ENCODE data around the gene ZRANB3.

Gene ZRANB3

DNA sequence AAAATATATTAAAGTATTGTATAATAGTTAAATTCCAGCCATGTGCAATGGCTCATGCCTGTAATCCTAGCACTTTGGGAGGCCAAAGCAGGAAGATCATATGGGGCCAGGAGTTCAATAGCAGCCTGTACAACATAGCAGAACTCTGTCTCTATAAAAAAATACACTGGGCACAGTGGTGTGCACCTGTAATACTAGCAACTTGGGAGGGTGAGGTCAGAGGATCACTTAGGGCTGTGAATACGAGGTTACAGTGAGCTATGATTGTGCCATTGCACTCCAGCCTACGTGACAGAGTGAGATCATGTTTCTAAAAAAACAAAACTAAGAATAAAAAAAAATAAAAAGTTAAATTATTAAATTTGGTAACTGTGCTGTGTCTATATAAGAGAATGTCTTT lies 36.1 kb downstream of the ZRANB3 start:
- no peak overlapping the region for H3K4me3 ChIP-seq (ENCODE audit: insufficient read depth, low read depth, low read length, poor library complexity, severe bottlenecking)
- no peaks in the 10 kb centered on the region for H3K4me1 ChIP-seq (ENCODE audit: control insufficient read depth, insufficient read depth, low read length, poor library complexity, severe bottlenecking)
- H3K36me3 ChIP-seq (ENCODE audit: control insufficient read depth, insufficient read depth, low read length), result no peaks in the 10 kb centered on the region
- no peaks in the 10 kb centered on the region for H3K9me3 ChIP-seq (ENCODE audit: control insufficient read depth, low read length)
- DNase-seq, result no peak
- H3K27me3 ChIP-seq (replicated peaks; ENCODE audit: control insufficient read depth, insufficient read depth, low read length, poor library complexity, severe bottlenecking), result no peaks in the 10 kb centered on the region
- no peak overlapping the region for H3K27ac ChIP-seq (ENCODE audit: insufficient read depth, low read length, poor library complexity, severe bottlenecking)

DNA sequence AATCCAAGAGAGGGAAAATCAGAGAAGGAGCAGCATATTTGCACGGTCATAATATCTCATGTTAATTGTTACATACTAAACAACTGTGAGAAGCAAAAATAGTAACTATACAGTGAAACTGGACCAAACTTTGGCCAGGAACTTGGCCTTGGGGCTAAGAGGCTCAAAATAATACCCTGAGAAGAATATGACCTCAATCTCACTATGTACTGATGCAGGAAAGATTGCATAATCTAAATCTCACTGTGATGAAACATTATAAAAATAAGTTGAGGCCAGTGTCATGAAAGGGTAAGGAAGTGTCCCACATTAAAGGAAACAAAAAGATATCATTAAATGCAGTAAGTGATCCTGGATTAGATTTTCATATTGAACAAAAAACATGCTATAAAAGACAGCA lies 36.5 kb downstream of the ZRANB3 start:
- no peak for DNase-seq
- Histone ChIP-seq H3K36me3 (ENCODE audit: control insufficient read depth, insufficient read depth, low read length) (no peaks in the 10 kb centered on the region), H3K27me3 (replicated peaks; ENCODE audit: control insufficient read depth, insufficient read depth, low read length, poor library complexity, severe bottlenecking) (no peaks in the 10 kb centered on the region), H3K27ac (ENCODE audit: insufficient read depth, low read length, poor library complexity, severe bottlenecking) (no peak overlapping the region), H3K9me3 (ENCODE audit: control insufficient read depth, low read length) (no peaks in the 10 kb centered on the region), H3K4me3 (ENCODE audit: insufficient read depth, low read depth, low read length, poor library complexity, severe bottlenecking) (no peak overlapping the region), H3K4me1 (ENCODE audit: control insufficient read depth, insufficient read depth, low read length, poor library complexity, severe bottlenecking) (no peaks in the 10 kb centered on the region)

DNA sequence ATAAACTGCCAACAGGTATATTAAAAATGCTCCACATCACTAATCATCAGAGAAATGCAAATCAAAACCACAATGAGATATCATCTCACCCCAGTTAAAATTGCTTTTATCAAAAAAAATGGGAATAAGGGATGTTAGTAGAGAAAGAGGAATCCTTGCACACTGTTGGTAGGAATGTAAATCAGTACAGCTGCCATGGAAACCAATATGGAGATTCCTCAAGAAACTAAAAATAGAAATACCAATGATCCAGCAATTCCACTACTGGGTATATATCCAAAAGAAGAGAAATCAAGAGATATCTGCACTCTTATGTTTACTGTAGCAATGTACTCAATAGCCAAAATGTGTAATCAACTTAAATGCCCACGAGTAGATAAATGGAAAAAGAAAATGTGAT lies 40.6 kb downstream of the ZRANB3 start:
- Histone ChIP-seq H3K36me3 (ENCODE audit: control insufficient read depth, insufficient read depth, low read length) (no peaks in the 10 kb centered on the region), H3K9me3 (ENCODE audit: control insufficient read depth, low read length) (no peaks in the 10 kb centered on the region), H3K4me1 (ENCODE audit: control insufficient read depth, insufficient read depth, low read length, poor library complexity, severe bottlenecking) (no peaks in the 10 kb centered on the region), H3K27ac (ENCODE audit: insufficient read depth, low read length, poor library complexity, severe bottlenecking) (no peak overlapping the region), H3K4me3 (ENCODE audit: insufficient read depth, low read depth, low read length, poor library complexity, severe bottlenecking) (no peak overlapping the region), H3K27me3 (replicated peaks; ENCODE audit: control insufficient read depth, insufficient read depth, low read length, poor library complexity, severe bottlenecking) (no peaks in the 10 kb centered on the region)
- no peak for DNase-seq

DNA sequence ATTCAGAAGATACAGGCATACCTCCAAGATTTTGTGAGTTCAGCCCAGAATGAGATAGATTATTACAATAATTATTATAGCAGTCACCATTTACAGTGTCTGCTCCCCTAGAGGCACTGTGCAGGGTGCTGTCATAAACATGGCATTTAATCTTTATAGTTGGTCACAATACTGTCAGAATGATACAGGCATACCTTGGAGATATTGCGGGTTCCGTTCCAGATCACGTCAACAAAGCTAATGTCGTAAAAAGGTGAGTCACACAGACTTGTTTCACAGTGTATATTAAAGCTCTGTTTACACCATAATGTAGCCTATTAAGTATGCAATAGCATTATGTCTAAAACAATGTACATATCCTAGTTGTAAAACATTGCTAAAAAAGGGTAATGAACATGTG lies 45.6 kb downstream of the ZRANB3 start:
- no peak for DNase-seq
- Histone ChIP-seq H3K4me1 (ENCODE audit: control insufficient read depth, insufficient read depth, low read length, poor library complexity, severe bottlenecking) (no peaks in the 10 kb centered on the region), H3K9me3 (ENCODE audit: control insufficient read depth, low read length) (no peaks in the 10 kb centered on the region), H3K36me3 (ENCODE audit: control insufficient read depth, insufficient read depth, low read length) (no peaks in the 10 kb centered on the region), H3K27me3 (replicated peaks; ENCODE audit: control insufficient read depth, insufficient read depth, low read length, poor library complexity, severe bottlenecking) (no peaks in the 10 kb centered on the region), H3K27ac (ENCODE audit: insufficient read depth, low read length, poor library complexity, severe bottlenecking) (no peak overlapping the region), H3K4me3 (ENCODE audit: insufficient read depth, low read depth, low read length, poor library complexity, severe bottlenecking) (no peak overlapping the region)

DNA sequence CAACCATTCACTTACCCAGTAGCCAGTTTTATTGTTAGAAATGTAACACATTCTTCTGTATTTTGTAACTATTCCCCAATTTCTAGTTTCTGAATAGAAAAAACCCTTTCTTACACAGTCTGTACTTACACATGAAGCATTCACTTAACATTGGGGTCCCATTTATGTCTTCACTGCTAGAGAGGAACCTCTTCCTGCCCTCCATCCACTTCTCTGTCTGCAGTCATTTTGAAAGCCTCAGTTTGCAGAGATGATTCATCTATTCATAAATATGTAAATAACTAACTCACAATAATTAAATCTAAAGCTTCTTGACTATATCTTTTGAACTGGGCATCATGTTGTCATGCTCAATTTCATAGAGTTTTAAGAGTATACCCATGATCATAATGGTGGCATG lies 55.9 kb downstream of the ZRANB3 start:
- no peak overlapping the region for H3K4me3 ChIP-seq (ENCODE audit: insufficient read depth, low read depth, low read length, poor library complexity, severe bottlenecking)
- H3K36me3 ChIP-seq (ENCODE audit: control insufficient read depth, insufficient read depth, low read length), result no peaks in the 10 kb centered on the region
- no peaks in the 10 kb centered on the region for H3K4me1 ChIP-seq (ENCODE audit: control insufficient read depth, insufficient read depth, low read length, poor library complexity, severe bottlenecking)
- H3K27ac ChIP-seq (ENCODE audit: insufficient read depth, low read length, poor library complexity, severe bottlenecking), result no peak overlapping the region
- no peaks in the 10 kb centered on the region for H3K9me3 ChIP-seq (ENCODE audit: control insufficient read depth, low read length)
- no peaks in the 10 kb centered on the region for H3K27me3 ChIP-seq (replicated peaks; ENCODE audit: control insufficient read depth, insufficient read depth, low read length, poor library complexity, severe bottlenecking)
- no peak for DNase-seq

DNA sequence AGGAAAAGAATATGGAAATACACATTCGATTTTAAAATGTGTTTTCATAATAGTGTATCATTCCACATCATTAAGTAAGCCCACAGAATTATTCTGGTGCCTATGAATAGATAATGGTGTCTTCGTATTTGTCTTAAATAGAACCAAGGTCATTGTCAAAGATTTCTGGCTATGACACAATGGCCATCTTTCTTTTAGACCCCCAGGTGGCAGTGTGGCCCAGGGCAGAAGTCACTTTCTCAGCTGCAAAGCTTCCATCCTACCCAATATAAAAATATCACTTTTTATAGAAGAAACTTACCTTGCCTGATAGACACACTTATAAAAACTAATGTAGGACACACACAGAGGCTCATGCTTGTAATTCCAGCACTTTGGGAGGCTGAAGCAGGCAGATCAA lies 57.5 kb downstream of the ZRANB3 start:
- H3K4me1 ChIP-seq (ENCODE audit: control insufficient read depth, insufficient read depth, low read length, poor library complexity, severe bottlenecking), result no peaks in the 10 kb centered on the region
- no peaks in the 10 kb centered on the region for H3K9me3 ChIP-seq (ENCODE audit: control insufficient read depth, low read length)
- H3K36me3 ChIP-seq (ENCODE audit: control insufficient read depth, insufficient read depth, low read length), result no peaks in the 10 kb centered on the region
- H3K27me3 ChIP-seq (replicated peaks; ENCODE audit: control insufficient read depth, insufficient read depth, low read length, poor library complexity, severe bottlenecking), result no peaks in the 10 kb centered on the region
- no peak overlapping the region for H3K4me3 ChIP-seq (ENCODE audit: insufficient read depth, low read depth, low read length, poor library complexity, severe bottlenecking)
- no peak for DNase-seq
- no peak overlapping the region for H3K27ac ChIP-seq (ENCODE audit: insufficient read depth, low read length, poor library complexity, severe bottlenecking)

DNA sequence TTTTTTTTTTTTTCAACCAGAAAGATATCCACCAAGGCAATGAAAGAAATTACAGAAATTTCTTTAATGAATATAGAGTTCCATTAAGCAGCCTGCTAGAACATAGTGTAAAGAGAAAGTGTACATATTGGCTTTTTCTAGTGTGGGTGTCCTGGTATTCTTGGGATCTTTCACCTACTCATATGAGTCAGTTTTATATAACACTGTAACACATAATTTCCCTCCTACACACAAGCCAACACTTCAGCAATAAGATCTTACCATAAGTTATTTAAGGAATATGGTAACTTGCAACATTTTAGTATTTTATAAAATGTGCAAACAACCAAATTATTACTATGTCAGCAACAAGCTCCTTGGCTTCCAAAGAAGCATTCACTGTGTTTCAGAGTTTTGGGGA lies 59.9 kb downstream of the ZRANB3 start:
- Histone ChIP-seq H3K4me3 (ENCODE audit: insufficient read depth, low read depth, low read length, poor library complexity, severe bottlenecking) (no peak overlapping the region), H3K27me3 (replicated peaks; ENCODE audit: control insufficient read depth, insufficient read depth, low read length, poor library complexity, severe bottlenecking) (no peaks in the 10 kb centered on the region), H3K36me3 (ENCODE audit: control insufficient read depth, insufficient read depth, low read length) (no peaks in the 10 kb centered on the region), H3K4me1 (ENCODE audit: control insufficient read depth, insufficient read depth, low read length, poor library complexity, severe bottlenecking) (no peaks in the 10 kb centered on the region), H3K9me3 (ENCODE audit: control insufficient read depth, low read length) (no peaks in the 10 kb centered on the region), H3K27ac (ENCODE audit: insufficient read depth, low read length, poor library complexity, severe bottlenecking) (no peak overlapping the region)
- no peak for DNase-seq

DNA sequence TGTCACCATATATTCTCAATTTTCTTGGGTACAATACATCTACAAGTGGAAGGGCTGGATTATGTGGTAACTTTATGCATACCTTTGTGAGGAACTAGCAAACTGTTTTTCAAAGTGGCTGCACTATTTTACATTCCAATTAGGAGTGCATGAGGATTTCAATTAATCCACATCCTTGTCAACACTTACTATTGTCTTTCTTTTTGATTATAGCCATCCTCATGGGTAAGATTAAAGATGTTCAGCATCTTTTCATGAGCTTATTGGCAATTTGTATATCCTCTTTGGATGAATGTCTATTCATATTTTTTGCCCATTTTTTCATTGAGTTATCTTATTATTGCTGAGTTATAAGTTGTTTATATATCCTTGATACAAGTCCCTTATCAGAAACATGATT lies 73.7 kb downstream of the ZRANB3 start:
- Histone ChIP-seq H3K27ac (ENCODE audit: insufficient read depth, low read length, poor library complexity, severe bottlenecking) (no peak overlapping the region), H3K9me3 (ENCODE audit: control insufficient read depth, low read length) (no peaks in the 10 kb centered on the region), H3K4me1 (ENCODE audit: control insufficient read depth, insufficient read depth, low read length, poor library complexity, severe bottlenecking) (no peaks in the 10 kb centered on the region), H3K27me3 (replicated peaks; ENCODE audit: control insufficient read depth, insufficient read depth, low read length, poor library complexity, severe bottlenecking) (no peaks in the 10 kb centered on the region), H3K4me3 (ENCODE audit: insufficient read depth, low read depth, low read length, poor library complexity, severe bottlenecking) (no peak overlapping the region), H3K36me3 (ENCODE audit: control insufficient read depth, insufficient read depth, low read length) (no peaks in the 10 kb centered on the region)
- no peak for DNase-seq

DNA sequence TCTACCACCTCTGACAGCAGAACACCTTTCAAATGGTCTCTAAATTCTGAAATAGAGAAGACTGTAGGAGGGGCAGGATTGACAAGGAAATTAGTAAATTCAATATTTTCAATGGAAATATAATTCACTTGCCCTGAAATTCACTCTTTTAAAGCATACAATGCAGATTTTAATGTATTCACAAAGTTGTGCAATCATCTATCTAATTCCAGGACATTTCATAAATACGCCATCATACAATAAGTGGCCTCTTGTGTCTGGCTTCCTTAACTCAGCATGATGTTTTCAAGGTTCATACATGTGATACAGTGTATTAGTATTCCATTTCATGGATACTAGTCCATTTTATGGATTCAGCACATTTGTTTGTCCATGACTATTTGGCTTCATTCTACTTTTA lies 74.2 kb downstream of the ZRANB3 start:
- H3K27me3 ChIP-seq (replicated peaks; ENCODE audit: control insufficient read depth, insufficient read depth, low read length, poor library complexity, severe bottlenecking), result no peaks in the 10 kb centered on the region
- no peaks in the 10 kb centered on the region for H3K36me3 ChIP-seq (ENCODE audit: control insufficient read depth, insufficient read depth, low read length)
- no peaks in the 10 kb centered on the region for H3K4me1 ChIP-seq (ENCODE audit: control insufficient read depth, insufficient read depth, low read length, poor library complexity, severe bottlenecking)
- no peak for DNase-seq
- no peaks in the 10 kb centered on the region for H3K9me3 ChIP-seq (ENCODE audit: control insufficient read depth, low read length)
- H3K27ac ChIP-seq (ENCODE audit: insufficient read depth, low read length, poor library complexity, severe bottlenecking), result no peak overlapping the region
- no peak overlapping the region for H3K4me3 ChIP-seq (ENCODE audit: insufficient read depth, low read depth, low read length, poor library complexity, severe bottlenecking)

DNA sequence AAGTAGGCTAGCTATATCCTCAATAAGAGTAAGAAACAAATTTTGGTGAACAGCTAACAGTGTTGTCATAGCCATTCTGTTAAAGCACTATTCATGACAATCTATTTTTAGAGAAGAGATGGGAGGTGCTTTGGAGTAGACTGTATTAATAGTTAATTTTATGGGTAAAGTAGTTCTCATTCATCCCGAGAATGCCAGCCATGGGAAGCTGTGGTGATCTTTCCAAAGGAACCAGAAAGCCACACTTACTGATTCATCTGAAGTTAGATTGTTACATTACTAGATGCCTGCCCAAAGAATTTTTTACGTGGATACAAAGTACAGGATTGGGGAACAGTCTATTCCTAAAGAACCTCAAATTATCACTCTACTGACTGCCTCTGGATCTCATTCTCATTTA lies 74.6 kb downstream of the ZRANB3 start:
- Histone ChIP-seq H3K9me3 (ENCODE audit: control insufficient read depth, low read length) (no peaks in the 10 kb centered on the region), H3K27me3 (replicated peaks; ENCODE audit: control insufficient read depth, insufficient read depth, low read length, poor library complexity, severe bottlenecking) (no peaks in the 10 kb centered on the region), H3K4me1 (ENCODE audit: control insufficient read depth, insufficient read depth, low read length, poor library complexity, severe bottlenecking) (no peaks in the 10 kb centered on the region), H3K36me3 (ENCODE audit: control insufficient read depth, insufficient read depth, low read length) (no peaks in the 10 kb centered on the region), H3K4me3 (ENCODE audit: insufficient read depth, low read depth, low read length, poor library complexity, severe bottlenecking) (no peak overlapping the region), H3K27ac (ENCODE audit: insufficient read depth, low read length, poor library complexity, severe bottlenecking) (no peak overlapping the region)
- DNase-seq, result no peak

DNA sequence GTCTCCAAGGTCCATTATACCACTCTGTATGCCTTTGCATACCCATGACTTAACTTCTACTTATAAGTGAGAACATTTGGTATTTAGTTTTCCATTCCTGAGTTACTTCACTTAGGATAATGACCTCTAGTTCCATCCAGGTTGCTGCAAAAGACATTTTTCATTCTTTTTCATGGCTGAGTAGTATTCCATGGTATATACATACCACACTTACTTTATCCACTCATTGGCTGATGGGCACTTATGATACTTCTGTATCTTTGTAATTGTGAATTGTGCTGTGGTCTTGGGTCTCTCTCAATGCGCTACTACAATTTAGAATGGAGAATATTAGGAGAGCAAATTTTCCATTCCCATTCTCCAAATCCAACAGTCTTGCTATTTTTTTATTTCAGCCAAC lies 76.4 kb downstream of the ZRANB3 start:
- Histone ChIP-seq H3K9me3 (ENCODE audit: control insufficient read depth, low read length) (no peaks in the 10 kb centered on the region), H3K4me1 (ENCODE audit: control insufficient read depth, insufficient read depth, low read length, poor library complexity, severe bottlenecking) (no peaks in the 10 kb centered on the region), H3K27ac (ENCODE audit: insufficient read depth, low read length, poor library complexity, severe bottlenecking) (no peak overlapping the region), H3K36me3 (ENCODE audit: control insufficient read depth, insufficient read depth, low read length) (no peaks in the 10 kb centered on the region), H3K27me3 (replicated peaks; ENCODE audit: control insufficient read depth, insufficient read depth, low read length, poor library complexity, severe bottlenecking) (no peaks in the 10 kb centered on the region), H3K4me3 (ENCODE audit: insufficient read depth, low read depth, low read length, poor library complexity, severe bottlenecking) (no peak overlapping the region)
- no peak for DNase-seq

All from effector memory CD4-positive, alpha-beta T cell (primary cell).